HepG2 (cell line): ENCODE measurements around the gene KCTD13. TPM values are rescaled to one million over a fixed set of nuclear protein-coding genes. Genes with fewer than 3 reads are reported as not detected.

Experiments
- ATAC-seq: fragments of 200-7000 bp; cut with Tn5 transposase; 3 replicates; pipeline ENCODE4 v1.9.1; 2020; ENCODE audit warnings: mild to moderate bottlenecking, moderate library complexity
- BruUV-seq: library from RNA; stranded (reverse); fragments of 400-500 nt; replicated peaks from 2 replicates; lab custom pipeline; 2021; lab: Mats Ljungman, UMichigan
- CTCF ChIA-PET: fragments of 300-600 bp; formaldehyde crosslinking; extraction: SDS; loops from one replicate; lab custom pipeline; 2021; ENCODE audit warnings: low total read pairs, inconsistent platforms, low intra/inter-chr PET ratio; lab: Yijun Ruan, JAX
- POLR2A ChIA-PET: fragments of 350-600 bp; sonication (Branson Sonifier 250); formaldehyde crosslinking; loops from one replicate; lab custom pipeline; 2020; ENCODE audit warnings: antibody characterized with exemption, inconsistent platforms; lab: Yijun Ruan, JAX
- DNase-seq: peaks from one replicate; pipeline ENCODE4 v3.0.0-alpha.2; 2015; ENCODE audit warnings: low spot score
- FAIRE-seq: peaks from 3 replicates; lab custom pipeline; 2011; peaks lifted over from hg19 to GRCh38; lab: Jason Lieb, UNC
- H2AFZ ChIP-seq: one replicate; pipeline ENCODE4 v1.6.1; 2011; ENCODE audit warnings: low read length, inconsistent platforms
- H3K27ac ChIP-seq: fragments of 300-600 bp; 3 replicates; pipeline ENCODE4 v1.8.0; 2011; ENCODE audit warnings: mixed run types, mild to moderate bottlenecking, mixed read lengths, low read length, inconsistent platforms; ENCODE audit not compliant: insufficient read depth; ENCODE audit errors: extremely low read length
- H3K27me3 ChIP-seq, 2 experiments: fragments of 200-600 bp in 1 of 2; 2 replicates in 1 of 2; 3 replicates in 1 of 2; pipeline versions ENCODE4 v1.6.0 to v1.8.0; 2011; ENCODE audit warnings: low read length in 2 of 2, mild to moderate bottlenecking in 2 of 2, moderate library complexity in 2 of 2, inconsistent platforms in 1 of 2; ENCODE audit not compliant: insufficient read depth in 2 of 2, control insufficient read depth in 1 of 2
- H3K36me3 ChIP-seq, 2 experiments: fragments of 200-600 bp in 1 of 2; replicated peaks in 1 of 2; 2 replicates in 1 of 2; 3 replicates in 1 of 2; pipeline versions ENCODE4 v1.5.1 to v1.8.0; 2011; ENCODE audit warnings: low read length in 2 of 2, inconsistent platforms in 1 of 2; ENCODE audit not compliant: insufficient read depth in 2 of 2, control insufficient read depth in 1 of 2
- H3K4me1 ChIP-seq: 2 replicates; pipeline ENCODE4 v1.5.1; 2012; ENCODE audit warnings: low read length, inconsistent platforms; ENCODE audit not compliant: insufficient read depth
- H3K4me2 ChIP-seq: 2 replicates; pipeline ENCODE4 v1.6.0; 2011; ENCODE audit warnings: low read depth, low read length, inconsistent platforms
- H3K4me3 ChIP-seq, 3 experiments: fragments of 200-600 bp in 1 of 3; sonication (generic), shearing (Covaris generic) in 1 of 3; replicated peaks in 1 of 3; 2 replicates each; pipeline ENCODE4 v1.5.1; 2011 to 2016; ENCODE audit warnings: low read length in 3 of 3, inconsistent platforms in 2 of 3, low read depth in 2 of 3, mild to moderate bottlenecking in 2 of 3, control low read depth in 1 of 3, mixed read lengths in 1 of 3; ENCODE audit not compliant: insufficient read depth in 1 of 3
- H3K79me2 ChIP-seq: one replicate; pipeline ENCODE4 v1.6.1; 2011; ENCODE audit warnings: low read length, inconsistent platforms; ENCODE audit not compliant: insufficient read depth
- H3K9ac ChIP-seq: 2 replicates; pipeline ENCODE4 v1.6.0; 2011; ENCODE audit warnings: mild to moderate bottlenecking, low read depth, low read length, inconsistent platforms; ENCODE audit not compliant: insufficient read depth
- H3K9me3 ChIP-seq: 2 replicates; pipeline ENCODE4 v1.5.1; 2012; ENCODE audit warnings: mild to moderate bottlenecking, low read length
- H4K20me1 ChIP-seq: 2 replicates; pipeline ENCODE4 v1.6.0; 2011; ENCODE audit warnings: inconsistent platforms, mild to moderate bottlenecking, low read length, moderate library complexity; ENCODE audit not compliant: insufficient read depth
- AGO2 ChIP-seq: fragments of 200-400 bp; formaldehyde crosslinking; optimal IDR thresholded peaks from 2 replicates; pipeline ENCODE3; 2017; ENCODE audit warnings: mild to moderate bottlenecking, low read depth, low read length, moderate library complexity
- ARNT2 ChIP-seq: sonication (generic); formaldehyde crosslinking; IDR thresholded peaks from 2 replicates; pipeline ENCODE4 v1.8.0; 2022; ENCODE audit warnings: mild to moderate bottlenecking, low read depth, missing genetic modification reagents, moderate library complexity
- DPF2 ChIP-seq: sonication (generic); formaldehyde crosslinking; IDR thresholded peaks from 2 replicates; pipeline ENCODE4 v1.4.0; 2020; ENCODE audit warnings: mild to moderate bottlenecking, low read depth, missing genetic modification reagents, borderline replicate concordance
- EHMT2 ChIP-seq: fragments of 200-600 bp; sonication (generic); IDR thresholded peaks from 2 replicates; pipeline ENCODE4 v1.7.0; 2017; ENCODE audit warnings: antibody characterized with exemption, low read depth, low read length, borderline replicate concordance
- GABPA ChIP-seq, 2 experiments: IDR thresholded peaks; 2 replicates each; pipeline ENCODE4 v1.6.1; 2011 to 2016; ENCODE audit warnings: low read depth in 2 of 2, low read length in 1 of 2, missing biosample characterization in 1 of 2, missing genetic modification characterization in 1 of 2
- HOXA9 ChIP-seq: sonication (generic); formaldehyde crosslinking; IDR thresholded peaks from 2 replicates; pipeline ENCODE4 v1.8.1; 2022; ENCODE audit warnings: missing genetic modification reagents, mild to moderate bottlenecking, moderate library complexity, borderline replicate concordance
- YEATS2 ChIP-seq: sonication (generic); formaldehyde crosslinking; IDR thresholded peaks from 2 replicates; pipeline ENCODE4 v1.4.0; 2020; ENCODE audit warnings: missing genetic modification reagents, borderline replicate concordance
- ZNF687 ChIP-seq: sonication (generic); formaldehyde crosslinking; IDR thresholded peaks from 2 replicates; pipeline ENCODE4 v1.5.1; 2020; ENCODE audit warnings: mild to moderate bottlenecking, missing genetic modification reagents, moderate library complexity
- ZXDC ChIP-seq: sonication (generic); formaldehyde crosslinking; IDR thresholded peaks from 2 replicates; pipeline ENCODE4 v1.5.0; 2020; ENCODE audit warnings: mild to moderate bottlenecking, missing genetic modification reagents
- WGBS: methylation state at CpG from one replicate; pipeline ENCODE4 v1.1.6; 2017; ENCODE audit warnings: low lambda C conversion rate; 5-methylcytosine and 5-hydroxymethylcytosine counted together
- in situ Hi-C: cut with HindIII; loops from 2 replicates; pipeline ENCODE4 v1.10.0; 2017; ENCODE audit warnings: low pct_unique_long_range_greater_than_20kb; ENCODE audit not compliant: extremely low pct_ligation_motif_present
- intact Hi-C: fragments of 100-400 bp; cut with micrococcal nuclease; formaldehyde crosslinking; loops from one replicate; pipeline ENCODE4 v1.10.0; 2022; ENCODE audit not compliant: unreplicated experiment
- polyA plus RNA-seq, 8 experiments: library from polyadenylated mRNA; depleted of rRNA in 3 of 8; stranded (reverse) in 7 of 8; unstranded in 1 of 8; fragments of >200 nt; fragmentation: Illumina TruSeq in 4 of 8; extraction: Trizol in 4 of 8; gene quantifications; 2 replicates each; pipeline versions ENCODE4 v1.2.1 to v1.2.3, GENCODE V29; 2011 to 2016; ENCODE audit warnings: low read depth in 4 of 8, missing spikeins in 1 of 8, mixed read lengths in 1 of 8; ENCODE audit not compliant: insufficient read depth in 1 of 8
- total RNA-seq, 5 experiments: library from RNA; depleted of rRNA; stranded (reverse); fragments of >200 nt; fragmentation: Illumina TruSeq; extraction: Trizol; gene quantifications; 2 replicates each; pipeline ENCODE4 v1.2.3, GENCODE V29; 2016; ENCODE audit warnings: low read depth in 1 of 5
- TF ChIP-seq, protein P1 (sequence below): sonication (generic); formaldehyde crosslinking; IDR thresholded peaks from 2 replicates; pipeline ENCODE4 v1.9.0; 2022; ENCODE audit warnings: missing genetic modification reagents, mild to moderate bottlenecking, borderline replicate concordance
- TF ChIP-seq, protein P2 (sequence below), 2 experiments: sonication (generic) in 1 of 2; formaldehyde crosslinking in 1 of 2; IDR thresholded peaks; 2 replicates each; pipeline versions ENCODE4 v1.5.1 to v1.6.1; 2011 to 2020; ENCODE audit warnings: borderline replicate concordance in 1 of 2, low read depth in 1 of 2, low read length in 1 of 2, mild to moderate bottlenecking in 1 of 2, missing genetic modification reagents in 1 of 2, moderate library complexity in 1 of 2

KCTD13 gene
- total and polyA plus RNA-seq, 2 of the 13 experiments (the other 11 are each of a cell fraction or from before 2014, with no cell fraction given), result 6.3 to 14.7 TPM

- DNase-seq (no peak), FAIRE-seq (peak; percentile 39), ATAC-seq (peak; percentile 51)
- H3K9me3 ChIP-seq, result no peaks in the 10 kb centered on the region
- peak overlapping the region; percentile 56 for H3K9ac ChIP-seq
- H3K27me3 ChIP-seq, result no peaks in the 10 kb centered on the region
- POLR2A ChIA-PET, result interaction anchor here (1.0 to 2.2 kb wide), 8 partner anchors 8 to 103 kb away, joined by 3 to 30 read pairs (median 4); partner anchors contain the start of genes ASPHD1, KCTD13, SEZ6L2 and TMEM219
- intact Hi-C loops (loop anchor here (2.0 kb wide), 1 partner anchor 30 kb away; the partner anchor contains the start of gene CDIPT), in situ Hi-C loops (no loop called here)
- peaks cover 35% of the 10 kb centered on the region for H3K4me1 ChIP-seq
- H3K4me2 ChIP-seq, result peak overlapping the region; percentile 74
- WGBS, result 0% methylated on average over 2 of the region's 6 CpGs
- H3K27ac ChIP-seq, result peak overlapping the region; percentile 86
- no peaks in the 10 kb centered on the region for H4K20me1 ChIP-seq
- peak overlapping the region in 1 of 3 experiments; percentile 31; a peak in 2 of 6 replicates for H3K4me3 ChIP-seq
- no TSS peak for BruUV-seq
- H3K36me3 ChIP-seq, result no peaks in the 10 kb centered on the region
- H2AFZ ChIP-seq, result no peak overlapping the region
- no peaks in the 10 kb centered on the region for H3K79me2 ChIP-seq
- CTCF ChIA-PET, result no interaction called here
- no peak for TF ChIP-seq AGO2
- no peak for TF ChIP-seq DPF2 (CRISPR knock-in tag)
- TF ChIP-seq YEATS2 (CRISPR knock-in tag), result no peak
- TF ChIP-seq, protein P1, sequence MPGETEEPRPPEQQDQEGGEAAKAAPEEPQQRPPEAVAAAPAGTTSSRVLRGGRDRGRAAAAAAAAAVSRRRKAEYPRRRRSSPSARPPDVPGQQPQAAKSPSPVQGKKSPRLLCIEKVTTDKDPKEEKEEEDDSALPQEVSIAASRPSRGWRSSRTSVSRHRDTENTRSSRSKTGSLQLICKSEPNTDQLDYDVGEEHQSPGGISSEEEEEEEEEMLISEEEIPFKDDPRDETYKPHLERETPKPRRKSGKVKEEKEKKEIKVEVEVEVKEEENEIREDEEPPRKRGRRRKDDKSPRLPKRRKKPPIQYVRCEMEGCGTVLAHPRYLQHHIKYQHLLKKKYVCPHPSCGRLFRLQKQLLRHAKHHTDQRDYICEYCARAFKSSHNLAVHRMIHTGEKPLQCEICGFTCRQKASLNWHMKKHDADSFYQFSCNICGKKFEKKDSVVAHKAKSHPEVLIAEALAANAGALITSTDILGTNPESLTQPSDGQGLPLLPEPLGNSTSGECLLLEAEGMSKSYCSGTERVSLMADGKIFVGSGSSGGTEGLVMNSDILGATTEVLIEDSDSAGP (CRISPR knock-in tag), result peak; percentile 70; the same call in 1 of the 2 replicates
- TF ChIP-seq HOXA9 (CRISPR knock-in tag), result no peak
- TF ChIP-seq ZXDC (CRISPR knock-in tag), result no peak
- TF ChIP-seq EHMT2, result 0 out of 2 replicates have a peak, but pooled peaks have one; percentile 0
- TF ChIP-seq ZNF687 (CRISPR knock-in tag), result peak; percentile 69
- 0 out of 2 replicates have a peak, but pooled peaks have one; percentile 21 for TF ChIP-seq ARNT2 (CRISPR knock-in tag)
- TF ChIP-seq GABPA (IDR thresholded peaks at IDR 0.05; ENCODE audit: low read depth, low read length), result no peak
- TF ChIP-seq GABPA (CRISPR knock-in tag; IDR thresholded peaks at IDR 0.05; ENCODE audit: low read depth), result no peak
- TF ChIP-seq, protein P2, sequence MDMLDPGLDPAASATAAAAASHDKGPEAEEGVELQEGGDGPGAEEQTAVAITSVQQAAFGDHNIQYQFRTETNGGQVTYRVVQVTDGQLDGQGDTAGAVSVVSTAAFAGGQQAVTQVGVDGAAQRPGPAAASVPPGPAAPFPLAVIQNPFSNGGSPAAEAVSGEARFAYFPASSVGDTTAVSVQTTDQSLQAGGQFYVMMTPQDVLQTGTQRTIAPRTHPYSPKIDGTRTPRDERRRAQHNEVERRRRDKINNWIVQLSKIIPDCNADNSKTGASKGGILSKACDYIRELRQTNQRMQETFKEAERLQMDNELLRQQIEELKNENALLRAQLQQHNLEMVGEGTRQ (IDR thresholded peaks at IDR 0.05; ENCODE audit: low read depth, low read length), result no peak
- TF ChIP-seq, protein P2 (CRISPR knock-in tag; IDR thresholded peaks at IDR 0.05; ENCODE audit: borderline replicate concordance), result no peak
These were observed 33.6 kb downstream of the KCTD13 start for GRCh38 chr16:29892458-29892813.
